K562 (cell line): Measurements from ENCODE around the gene CEP128. TPM values are rescaled to one million over a fixed set of nuclear protein-coding genes. Genes with fewer than 3 reads are reported as not detected.

Experiments
- ATAC-seq: fragments of 200-7000 bp; cut with Tn5 transposase; 3 replicates; pipeline ENCODE4 v1.9.1; 2020; ENCODE audit warnings: moderate library complexity
- BruUV-seq: library from RNA; stranded (reverse); fragments of 400-500 nt; replicated peaks from 2 replicates; lab custom pipeline; 2021; lab: Mats Ljungman, UMichigan
- CTCF ChIA-PET: fragments of 300-600 bp; formaldehyde crosslinking; extraction: SDS; loops from one replicate; lab custom pipeline; 2021; ENCODE audit warnings: low intra/inter-chr PET ratio; lab: Yijun Ruan, JAX
- POLR2A ChIA-PET: fragments of 300-600, 350-650 bp; sonication (Branson Sonifier 250); formaldehyde crosslinking; extraction: SDS; loops from one replicate; lab custom pipeline; 2021; ENCODE audit warnings: antibody characterized with exemption, inconsistent platforms; lab: Yijun Ruan, JAX
- DNase-seq, 4 experiments: peaks; one replicate each; pipeline versions ENCODE4 v3.0.0 to v3.0.0-alpha.2; 2011 to 2018; ENCODE audit warnings: low spot score in 3 of 4, mixed read lengths in 3 of 4; ENCODE audit errors: extremely low read depth in 1 of 4
- FAIRE-seq: peaks from 2 replicates; lab custom pipeline; 2011; peaks lifted over from hg19 to GRCh38; lab: Jason Lieb, UNC
- H2AFZ ChIP-seq: 2 replicates; pipeline ENCODE4 v1.6.0; 2011; ENCODE audit warnings: low read depth, low read length, control low read depth, inconsistent platforms
- H3K27ac ChIP-seq: fragments of 200-600 bp; 3 replicates; pipeline ENCODE4 v1.8.0; 2011; ENCODE audit warnings: low read depth, mild to moderate bottlenecking, control low read depth, inconsistent platforms, low read length, moderate library complexity, mixed read lengths; ENCODE audit errors: extremely low read depth
- H3K27me3 ChIP-seq, 2 experiments: fragments of 300-600 bp in 1 of 2; 2 replicates in 1 of 2; 3 replicates in 1 of 2; pipeline versions ENCODE4 v1.6.0 to v1.8.0; 2011; ENCODE audit warnings: inconsistent platforms in 2 of 2, low read length in 2 of 2, mild to moderate bottlenecking in 1 of 2, mixed read lengths in 1 of 2, moderate library complexity in 1 of 2; ENCODE audit not compliant: control insufficient read depth in 2 of 2, insufficient read depth in 2 of 2
- H3K36me3 ChIP-seq: fragments of 300-600 bp; 3 replicates; pipeline ENCODE4 v1.8.0; 2011; ENCODE audit warnings: mild to moderate bottlenecking, low read length, inconsistent platforms; ENCODE audit not compliant: control insufficient read depth, insufficient read depth
- H3K4me1 ChIP-seq, 2 experiments: fragments of 200-600 bp in 1 of 2; replicated peaks in 1 of 2; 2 replicates in 1 of 2; 3 replicates in 1 of 2; pipeline versions ENCODE4 v1.5.1 to v1.8.0; 2011; ENCODE audit warnings: inconsistent platforms in 2 of 2, low read length in 2 of 2, mild to moderate bottlenecking in 1 of 2, mixed read lengths in 1 of 2, moderate library complexity in 1 of 2; ENCODE audit not compliant: control insufficient read depth in 2 of 2, insufficient read depth in 2 of 2
- H3K4me2 ChIP-seq: 2 replicates; pipeline ENCODE4 v1.6.1; 2011; ENCODE audit warnings: low read length, control low read depth, inconsistent platforms, mixed read lengths; ENCODE audit not compliant: insufficient read depth
- H3K4me3 ChIP-seq: fragments of 200-600 bp; sonication (generic), shearing (Covaris generic); 2 replicates; pipeline ENCODE4 v1.5.1; 2016; ENCODE audit warnings: control low read depth, inconsistent platforms
- H3K79me2 ChIP-seq: fragments of 200-600 bp; 3 replicates; pipeline ENCODE4 v1.8.0; 2011; ENCODE audit warnings: low read length, inconsistent platforms; ENCODE audit not compliant: control insufficient read depth, insufficient read depth
- H3K9ac ChIP-seq, 2 experiments: 2 replicates each; pipeline versions ENCODE4 v1.6.0 to v1.6.1; 2011; ENCODE audit warnings: low read depth in 2 of 2, low read length in 2 of 2, control low read depth in 1 of 2, inconsistent platforms in 1 of 2, mild to moderate bottlenecking in 1 of 2, mixed read lengths in 1 of 2; ENCODE audit not compliant: insufficient read depth in 1 of 2
- H3K9me1 ChIP-seq: one replicate; pipeline ENCODE4 v1.6.0; 2011; ENCODE audit warnings: inconsistent platforms, mild to moderate bottlenecking, low read length, moderate library complexity; ENCODE audit not compliant: control insufficient read depth, insufficient read depth
- H3K9me3 ChIP-seq: replicated peaks from 2 replicates; pipeline ENCODE4 v1.5.1; 2011; ENCODE audit warnings: low read depth, low read length, inconsistent platforms; ENCODE audit not compliant: control insufficient read depth, insufficient read depth
- H4K20me1 ChIP-seq: replicated peaks from 2 replicates; pipeline ENCODE4 v1.6.1; 2011; ENCODE audit warnings: low read length, inconsistent platforms, mixed read lengths; ENCODE audit not compliant: control insufficient read depth, insufficient read depth
- CEBPZ ChIP-seq: fragments of 150-350 bp; IDR thresholded peaks from 2 replicates; pipeline ENCODE4 v1.6.1; 2014; ENCODE audit warnings: low read depth, mild to moderate bottlenecking, low read length, borderline replicate concordance
- HMG20B ChIP-seq: fragments of 250-450 bp; sonication (Bioruptor Pico); IDR thresholded peaks from 2 replicates; pipeline ENCODE4 v1.5.0; 2021; ENCODE audit warnings: mild to moderate bottlenecking
- HNRNPLL ChIP-seq: fragments of 200-400 bp; formaldehyde crosslinking; IDR thresholded peaks from 2 replicates; pipeline ENCODE4 v1.6.1; 2017; ENCODE audit warnings: low read length, low read depth, mild to moderate bottlenecking; ENCODE audit not compliant: poor library complexity, severe bottlenecking
- MAFK ChIP-seq: IDR thresholded peaks from 2 replicates; pipeline ENCODE4 v1.6.1; 2011; ENCODE audit warnings: low read length, improper control_type of control experiment
- RHOXF2B ChIP-seq: fragments of 250-450 bp; sonication (Bioruptor Pico); conservative IDR thresholded peaks from 2 replicates; pipeline ENCODE4 v1.5.1; 2021
- SIRT6 ChIP-seq: IDR thresholded peaks from one replicate; pipeline ENCODE4 v1.6.1; 2012; ENCODE audit warnings: low read depth, mild to moderate bottlenecking, control low read depth, inconsistent platforms, low read length, moderate library complexity
- ZBTB34 ChIP-seq: fragments of 250-450 bp; sonication (Bioruptor Pico); IDR thresholded peaks from 2 replicates; pipeline ENCODE4 v1.8.0; 2021; ENCODE audit warnings: mild to moderate bottlenecking, moderate library complexity
- ZEB2 ChIP-seq: fragments of 450-650 bp; IDR thresholded peaks from 2 replicates; pipeline ENCODE4 v1.6.1; 2016
- ZNF197 ChIP-seq: fragments of 200-800 bp; sonication (Bioruptor generic); IDR thresholded peaks from 2 replicates; pipeline ENCODE4 v1.6.1; 2016; ENCODE audit warnings: low read depth, missing genetic modification characterization, missing compliant biosample characterization
- ZNF324 ChIP-seq: fragments of 250-450 bp; sonication (Bioruptor Pico); IDR thresholded peaks from 2 replicates; pipeline ENCODE4 v1.4.0; 2020; ENCODE audit warnings: mild to moderate bottlenecking
- ZNF717 ChIP-seq: fragments of 250-450 bp; sonication (Bioruptor Pico); IDR thresholded peaks from 2 replicates; pipeline ENCODE4 v1.5.0; 2021
- WGBS: fragments of 100-300 bp; shearing (Covaris generic); methylation state at CpG from one replicate; pipeline ENCODE4 v1.1.6; 2016; ENCODE audit warnings: low coverage, mixed read lengths; ENCODE audit not compliant: insufficient coverage; ENCODE audit errors: missing lambda C conversion rate; 5-methylcytosine and 5-hydroxymethylcytosine counted together
- in situ Hi-C: fragments of 300-500 bp; cut with MboI; formaldehyde crosslinking; loops from 4 replicates; pipeline ENCODE4 v1.15.0; 2018; ENCODE audit warnings: inconsistent platforms, mixed read lengths
- intact Hi-C: fragments of 100-400 bp; cut with micrococcal nuclease; formaldehyde crosslinking; loops from 2 replicates; pipeline ENCODE4 v1.14.2; 2022
- polyA plus RNA-seq, 8 experiments: library from polyadenylated mRNA; depleted of rRNA in 4 of 8; stranded (reverse) in 5 of 8; unstranded in 3 of 8; fragments of >200 nt; fragmentation: Nextera tagmentation in 2 of 8; fragmentation: Illumina TruSeq in 1 of 8; extraction: Ambion mirVana in 2 of 8; extraction: Trizol in 1 of 8; gene quantifications; 2 replicates each; pipeline versions ENCODE4 v1.2.1 to v1.2.3, GENCODE V29; 2011 to 2014; ENCODE audit warnings: inconsistent platforms in 1 of 8, missing spikeins in 1 of 8
- total RNA-seq, 7 experiments: library from RNA; depleted of rRNA in 6 of 7; stranded (reverse); fragments of >200 nt in 6 of 7; fragmentation: Illumina TruSeq in 2 of 7; extraction: Trizol in 2 of 7; gene quantifications; 2 replicates each; pipeline versions ENCODE4 v1.2.1 to v1.2.3, GENCODE V29; 2011 to 2021; ENCODE audit warnings: low replicate concordance in 1 of 7
- TF ChIP-seq, protein P1 (sequence below): fragments of 450-650 bp; IDR thresholded peaks from 2 replicates; pipeline ENCODE4 v1.6.1; 2016; ENCODE audit warnings: mild to moderate bottlenecking

Gene CEP128
- total and polyA plus RNA-seq, 9 of the 15 experiments (the other 6 are each of a cell fraction or from before 2014, with no cell fraction given) = 2.3 to 9.2 (median 4.6) TPM

- no peak for TF ChIP-seq CEBPZ
Observed at GRCh38 chr14:80988735-80989429, 47.3 kb upstream of the CEP128 start (continued).

- Histone ChIP-seq H3K9me1 (no peaks in the 10 kb centered on the region), H3K4me2 (no peak overlapping the region), H2AFZ (no peak overlapping the region), H3K9ac (no peak overlapping the region), H3K79me2 (no peaks in the 10 kb centered on the region), H3K27ac (no peak overlapping the region), H4K20me1 (no peaks in the 10 kb centered on the region), H3K27me3 (no peaks in the 10 kb centered on the region), H3K4me1 (no peaks in the 10 kb centered on the region), H3K4me3 (no peak overlapping the region), H3K36me3 (no peaks in the 10 kb centered on the region), H3K9me3 (no peaks in the 10 kb centered on the region)
- FAIRE-seq (no peak), DNase-seq (no peak), ATAC-seq (no peak)
- ChIA-PET CTCF (interaction anchor here (1.7 kb wide), 1 partner anchor 34 kb away, joined by 11 read pairs; the partner anchor contains the start of gene TSHR), POLR2A (no interaction called here)
- 0% methylated on average over 1 of the region's 1 CpG for WGBS
- in situ Hi-C loops (loop anchor here (25.0 kb wide), 1 partner anchor 474 kb away; no protein-coding TSS in a partner anchor), intact Hi-C loops (loop anchor here (5.0 to 10.0 kb wide), 2 partner anchors 133 to 931 kb away; no protein-coding TSS in a partner anchor)
- no TSS peak for BruUV-seq
- no peak for TF ChIP-seq ZNF324
- no peak for TF ChIP-seq ZBTB34 (CRISPR knock-in tag)
- TF ChIP-seq RHOXF2B (CRISPR knock-in tag) = no peak
- no peak for TF ChIP-seq HNRNPLL
- TF ChIP-seq, protein P1, sequence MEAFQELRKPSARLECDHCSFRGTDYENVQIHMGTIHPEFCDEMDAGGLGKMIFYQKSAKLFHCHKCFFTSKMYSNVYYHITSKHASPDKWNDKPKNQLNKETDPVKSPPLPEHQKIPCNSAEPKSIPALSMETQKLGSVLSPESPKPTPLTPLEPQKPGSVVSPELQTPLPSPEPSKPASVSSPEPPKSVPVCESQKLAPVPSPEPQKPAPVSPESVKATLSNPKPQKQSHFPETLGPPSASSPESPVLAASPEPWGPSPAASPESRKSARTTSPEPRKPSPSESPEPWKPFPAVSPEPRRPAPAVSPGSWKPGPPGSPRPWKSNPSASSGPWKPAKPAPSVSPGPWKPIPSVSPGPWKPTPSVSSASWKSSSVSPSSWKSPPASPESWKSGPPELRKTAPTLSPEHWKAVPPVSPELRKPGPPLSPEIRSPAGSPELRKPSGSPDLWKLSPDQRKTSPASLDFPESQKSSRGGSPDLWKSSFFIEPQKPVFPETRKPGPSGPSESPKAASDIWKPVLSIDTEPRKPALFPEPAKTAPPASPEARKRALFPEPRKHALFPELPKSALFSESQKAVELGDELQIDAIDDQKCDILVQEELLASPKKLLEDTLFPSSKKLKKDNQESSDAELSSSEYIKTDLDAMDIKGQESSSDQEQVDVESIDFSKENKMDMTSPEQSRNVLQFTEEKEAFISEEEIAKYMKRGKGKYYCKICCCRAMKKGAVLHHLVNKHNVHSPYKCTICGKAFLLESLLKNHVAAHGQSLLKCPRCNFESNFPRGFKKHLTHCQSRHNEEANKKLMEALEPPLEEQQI = no peak
- TF ChIP-seq ZNF197 = no peak
- no peak for TF ChIP-seq SIRT6
- no peak for TF ChIP-seq ZNF717 (CRISPR knock-in tag)
- TF ChIP-seq ZEB2 = no peak
- no peak for TF ChIP-seq HMG20B (CRISPR knock-in tag)
- TF ChIP-seq MAFK = no peak
Observed at GRCh38 chr14:80988192-80988591, 46.7 kb upstream of the CEP128 start.
